Cerebellar nuclear complex (tissue), 1 donor: ENCODE results near the gene SLAMF1.
"Not testable (repeated sequence)": the region's sequence is repeated elsewhere in the genome, so short reads cannot be mapped to it uniquely, and the experiment has no call there.

ENCODE experiments used
- DNase-seq, 2 experiments: peaks; one replicate each; lab custom pipeline; 2025; lab: John Stamatoyannopoulos, UW

The SLAMF1 gene

GRCh38 chr1:160605792-160606479, 40.9 kb downstream of the SLAMF1 start:
- no peak for DNase-seq

GRCh38 chr1:160605205-160605604, 41.6 kb downstream of the SLAMF1 start:
- no peak for DNase-seq

GRCh38 chr1:160597705-160598104, 49.1 kb downstream of the SLAMF1 start:
- no peak for DNase-seq

GRCh38 chr1:160597051-160597450, 49.8 kb downstream of the SLAMF1 start:
- no peak for DNase-seq

- no peak for DNase-seq
Observed at GRCh38 chr1:160590488-160590887, 56.4 kb downstream of the SLAMF1 start.

- no peak for DNase-seq
Observed at GRCh38 chr1:160588468-160588867, 58.4 kb downstream of the SLAMF1 start.

- DNase-seq, result no peak
Observed at GRCh38 chr1:160584784-160585183, 62.1 kb downstream of the SLAMF1 start.

- not testable (repeated sequence) for DNase-seq
Observed at GRCh38 chr1:160582976-160583375, 63.9 kb downstream of the SLAMF1 start.

- DNase-seq, result no peak
Observed at GRCh38 chr1:160581961-160582360, 64.9 kb downstream of the SLAMF1 start.

GRCh38 chr1:160580221-160580812, 66.5 kb downstream of the SLAMF1 start:
- DNase-seq, result no peak

GRCh38 chr1:160579216-160579701, 67.6 kb downstream of the SLAMF1 start, which contains the start of gene CD84:
TSS of gene CD84 (minus strand) at chr1:160579496. CDS start at chr1:160579437, 59 bp downstream.
- no peak for DNase-seq

- DNase-seq, result no peak
Observed at GRCh38 chr1:160578525-160579191, 68.2 kb downstream of the SLAMF1 start.

GRCh38 chr1:160578175-160578524, 68.7 kb downstream of the SLAMF1 start:
- DNase-seq, result no peak

GRCh38 chr1:160577671-160578070, 69.2 kb downstream of the SLAMF1 start:
- DNase-seq, result no peak

- DNase-seq, result no peak
Observed at GRCh38 chr1:160576884-160577283, 70.0 kb downstream of the SLAMF1 start.

- DNase-seq, result no peak
Observed at GRCh38 chr1:160576390-160576789, 70.5 kb downstream of the SLAMF1 start.

- DNase-seq, result no peak
Observed at GRCh38 chr1:160575112-160575664, 71.7 kb downstream of the SLAMF1 start.

- no peak for DNase-seq
Observed at GRCh38 chr1:160570840-160571239, 76.0 kb downstream of the SLAMF1 start.

- no peak for DNase-seq
Observed at GRCh38 chr1:160569806-160570205, 77.0 kb downstream of the SLAMF1 start.

- no peak for DNase-seq
Observed at GRCh38 chr1:160567858-160568682, 78.8 kb downstream of the SLAMF1 start.

GRCh38 chr1:160567341-160567740, 79.5 kb downstream of the SLAMF1 start:
- no peak for DNase-seq

- no peak for DNase-seq
Observed at GRCh38 chr1:160565564-160565963, 81.3 kb downstream of the SLAMF1 start.
